GM12873 (cell line): ENCODE data around the gene PXDN.

Experiments
- CTCF ChIP-seq: IDR thresholded peaks from 2 replicates; pipeline ENCODE4 v1.5.1; 2012; ENCODE audit warnings: low read depth, mild to moderate bottlenecking, moderate library complexity, low read length, control low read depth; ENCODE audit not compliant: insufficient read depth; ENCODE audit errors: missing control alignments

The PXDN gene

GRCh38 chr2:1633936-1634587 lies 110.3 kb downstream of the PXDN start:
- TF ChIP-seq CTCF = no peak

GRCh38 chr2:1633092-1633671 lies 111.1 kb downstream of the PXDN start:
- no peak for TF ChIP-seq CTCF

GRCh38 chr2:1632510-1632909 lies 111.8 kb downstream of the PXDN start:
- no peak for TF ChIP-seq CTCF

GRCh38 chr2:1632002-1632348 lies 112.3 kb downstream of the PXDN start:
- no peak for TF ChIP-seq CTCF

GRCh38 chr2:1631292-1632001 lies 112.9 kb downstream of the PXDN start:
- no peak for TF ChIP-seq CTCF

- no peak for TF ChIP-seq CTCF
Measured at GRCh38 chr2:1628893-1629292, 115.4 kb downstream of the PXDN start.

- no peak for TF ChIP-seq CTCF
Measured at GRCh38 chr2:1627628-1628381, 116.5 kb downstream of the PXDN start.
